T-helper 22 cell (primary cell): ENCODE results near the gene CCDC47.
"Not testable (repeated sequence)": the region's sequence is repeated elsewhere in the genome, so short reads cannot be mapped to it uniquely, and the experiment has no call there.

Experiments used
- DNase-seq: peaks from one replicate; pipeline ENCODE4 v3.0.0-alpha.2; 2020; ENCODE audit warnings: low read depth

The CCDC47 gene

DNA sequence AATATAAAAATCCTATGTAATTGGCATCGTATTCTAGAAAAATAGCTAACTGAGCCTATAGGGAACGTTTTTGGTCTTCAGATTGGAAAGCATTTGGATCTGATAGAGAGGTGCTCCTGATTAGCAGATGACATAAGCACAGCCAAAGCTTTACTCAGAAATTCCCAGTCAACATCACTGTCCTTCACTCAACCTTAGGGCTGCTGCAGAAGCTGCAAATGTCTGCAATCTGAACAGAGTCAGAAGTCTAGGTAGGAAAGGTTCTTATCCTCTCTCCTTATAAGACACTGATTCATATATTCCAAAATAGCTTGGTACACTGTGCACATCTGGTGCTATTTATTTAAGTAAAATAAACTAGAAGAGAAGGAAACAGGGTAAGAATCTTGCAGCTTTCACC lies 51.0 kb downstream of the CCDC47 start:
- DNase-seq = no peak

DNA sequence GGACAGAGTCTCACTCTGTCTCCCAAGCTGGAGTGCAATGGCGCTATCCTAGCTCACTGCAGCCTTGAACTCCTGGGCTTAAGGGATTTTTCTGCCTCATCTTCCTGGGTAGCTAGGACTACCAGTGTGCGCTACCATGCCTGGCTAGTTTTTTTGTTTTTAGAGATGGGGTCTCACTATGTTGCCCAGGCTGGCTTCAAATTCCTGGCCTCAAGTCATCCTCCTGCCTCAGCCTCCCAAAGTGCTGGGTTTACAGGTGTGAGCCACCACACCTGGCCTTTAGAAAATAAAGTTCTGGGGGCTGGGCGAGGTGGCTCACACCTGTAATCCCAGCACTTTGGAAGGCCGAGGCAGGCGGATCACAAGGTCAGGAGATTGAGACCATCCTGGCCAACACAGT lies 53.2 kb downstream of the CCDC47 start:
- DNase-seq = not testable (repeated sequence)

DNA sequence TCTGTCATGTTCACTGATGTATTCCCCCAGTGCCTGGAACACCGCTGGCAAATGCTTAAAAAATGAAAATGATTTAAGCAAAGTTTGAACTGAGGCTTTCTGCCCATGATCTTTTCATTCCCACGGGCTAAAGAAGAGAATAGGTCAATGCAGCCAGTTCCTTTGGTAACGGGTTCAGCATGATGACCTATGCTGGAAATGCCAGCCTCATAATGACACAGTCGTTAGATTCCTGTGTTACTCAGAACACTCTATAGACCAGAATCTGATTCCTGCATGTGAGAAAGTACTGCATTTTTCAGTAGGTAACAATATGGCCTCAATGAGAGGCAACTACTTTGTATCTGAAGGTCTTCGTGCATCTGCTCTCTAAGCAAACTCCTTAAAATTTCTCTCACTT lies 54.4 kb downstream of the CCDC47 start:
- DNase-seq = no peak

DNA sequence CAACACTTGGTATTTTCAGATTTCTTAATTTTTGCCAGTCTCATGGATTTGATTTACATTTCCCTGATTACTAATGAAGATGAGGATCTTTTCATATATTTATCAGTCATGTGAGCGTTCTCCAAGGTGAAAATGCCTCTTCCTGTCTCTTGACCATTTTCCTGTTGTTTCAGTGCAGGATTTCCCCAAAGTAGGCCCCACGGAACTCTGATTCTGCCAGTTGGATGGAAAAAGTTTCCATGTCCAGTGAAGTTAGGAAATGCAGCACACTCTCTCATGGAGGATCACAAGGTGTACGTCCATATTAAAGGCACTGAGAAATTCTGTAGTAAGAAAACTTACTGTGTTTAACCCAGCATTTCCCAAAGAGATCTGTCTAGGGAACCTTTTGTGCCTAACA lies 57.0 kb downstream of the CCDC47 start:
- no peak for DNase-seq

DNA sequence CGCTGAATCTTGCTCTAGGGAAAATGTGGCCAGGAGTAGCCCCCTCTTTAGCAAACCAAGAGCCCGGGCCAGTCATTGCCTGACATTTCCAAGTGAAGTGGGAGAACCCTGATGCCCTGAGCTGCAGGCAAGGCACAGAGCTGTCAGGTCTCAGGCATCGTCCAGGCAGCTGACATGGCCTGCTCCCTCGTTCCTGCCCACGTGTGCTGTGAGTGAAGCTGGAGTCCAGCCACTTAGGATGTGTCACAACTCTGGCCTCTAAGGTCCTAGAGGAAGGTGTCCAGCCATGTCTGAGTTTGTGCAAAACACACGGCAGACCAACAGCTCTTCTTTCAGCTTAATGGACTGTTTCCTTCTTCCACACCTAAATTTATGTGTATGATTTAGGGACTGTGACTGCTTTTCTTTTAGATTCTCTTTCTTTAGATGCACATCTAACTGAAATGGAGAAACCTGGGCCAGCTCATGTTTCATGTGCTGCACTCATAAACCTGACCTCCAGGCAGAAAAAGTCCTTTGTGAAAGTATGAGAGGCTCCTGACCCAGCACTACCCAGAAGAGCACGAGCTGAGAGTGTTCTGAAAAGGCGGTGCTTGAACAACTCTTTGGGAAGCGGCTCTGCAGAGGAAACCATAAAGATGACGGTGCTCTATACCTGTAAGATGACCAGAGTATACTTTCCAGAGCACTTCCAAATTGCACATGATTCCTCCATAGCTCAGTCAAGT lies 58.7 kb downstream of the CCDC47 start:
- DNase-seq = no peak

DNA sequence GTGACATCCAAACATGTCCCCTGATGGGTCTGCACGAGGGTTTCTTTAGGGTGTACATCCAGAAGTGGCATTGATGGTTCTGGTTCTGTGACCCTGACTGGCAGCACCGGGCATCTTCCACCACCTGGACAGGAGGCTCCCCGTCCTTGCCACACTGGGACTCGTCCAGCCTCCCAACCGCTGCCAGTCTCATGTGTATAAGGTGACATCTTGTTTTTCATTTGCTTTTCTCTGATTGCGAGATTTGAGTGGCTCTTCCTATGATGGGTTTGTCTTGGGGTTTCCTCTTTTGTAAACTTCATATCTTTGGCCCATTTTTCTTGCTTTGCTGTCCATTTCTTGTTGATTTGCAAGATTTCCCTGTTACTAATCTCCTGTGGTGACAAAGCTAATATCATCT lies 64.3 kb downstream of the CCDC47 start:
- no peak for DNase-seq

DNA sequence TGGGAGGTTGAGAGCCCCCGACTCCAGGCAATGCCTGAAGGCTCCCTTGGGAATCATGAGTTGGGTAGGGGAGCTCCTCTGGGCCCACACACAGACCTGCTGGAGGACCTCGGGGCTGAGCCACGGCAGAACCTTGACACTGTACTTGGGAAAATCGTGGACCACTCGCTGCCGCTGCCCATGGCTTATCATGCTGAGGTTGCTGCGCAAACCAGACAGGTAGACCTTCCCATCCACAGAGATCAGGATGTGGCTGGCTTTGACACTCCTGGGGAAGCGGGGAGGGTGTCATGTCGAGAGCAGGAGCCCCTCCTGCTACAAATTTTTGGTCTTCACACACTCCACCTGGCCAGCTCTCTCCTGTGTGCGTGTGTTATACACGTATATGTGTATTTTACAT lies 66.2 kb downstream of the CCDC47 start:
- no peak for DNase-seq

DNA sequence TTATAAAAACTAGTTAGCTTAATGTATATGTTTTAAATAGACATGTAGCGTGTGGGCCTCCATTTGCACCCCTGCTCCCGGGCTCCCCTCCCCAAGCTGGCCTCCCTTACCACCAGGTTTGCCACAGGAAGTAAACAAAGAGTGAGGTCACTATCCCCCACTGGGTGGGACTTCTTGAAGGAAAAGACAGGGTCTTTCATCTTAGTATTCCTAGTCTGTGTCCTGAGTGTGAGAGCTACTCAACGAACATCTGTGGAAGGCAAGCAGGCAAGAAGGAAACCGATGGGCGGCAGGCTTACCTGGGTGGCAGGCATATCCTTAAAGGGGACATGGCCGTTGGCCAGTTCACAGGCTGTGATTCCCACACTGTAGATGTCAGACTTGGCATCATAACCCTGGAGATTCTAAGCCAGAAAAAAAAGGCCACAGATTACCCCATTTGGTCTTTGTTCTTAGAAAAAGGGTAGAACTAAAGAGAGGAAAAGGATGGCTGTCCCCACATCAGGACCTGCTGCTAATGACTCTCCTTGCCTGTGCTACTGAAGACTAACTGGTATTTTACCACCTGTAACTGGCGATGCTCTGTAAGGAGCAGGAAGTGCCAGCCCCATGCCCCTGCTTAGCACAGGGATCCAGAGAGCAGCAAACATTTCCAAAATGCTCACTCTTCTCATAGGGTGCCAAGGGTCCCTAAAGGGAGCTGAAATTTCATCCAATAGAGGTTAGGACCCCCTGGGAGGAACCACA lies 66.9 kb downstream of the CCDC47 start:
- no peak for DNase-seq

DNA sequence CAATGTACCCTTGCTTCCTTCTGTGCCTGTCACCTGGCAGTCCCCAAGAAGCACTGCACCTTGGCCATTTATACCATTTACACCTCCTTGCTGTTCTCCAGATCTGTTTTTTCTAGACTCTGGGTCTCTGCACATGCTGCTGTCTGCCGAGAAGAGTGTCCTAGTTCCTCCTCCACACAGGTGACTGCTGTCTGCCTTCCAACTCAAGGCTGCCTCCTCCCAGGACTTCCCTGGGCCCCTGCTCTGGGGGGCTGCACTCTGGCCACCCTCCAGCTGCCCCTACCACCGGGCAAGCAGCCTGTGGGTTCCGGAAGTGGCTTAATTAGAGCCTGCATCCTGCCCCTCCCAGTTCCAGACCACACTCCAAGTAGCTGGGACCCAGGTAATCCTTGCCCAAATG lies 67.7 kb downstream of the CCDC47 start:
- no peak for DNase-seq

DNA sequence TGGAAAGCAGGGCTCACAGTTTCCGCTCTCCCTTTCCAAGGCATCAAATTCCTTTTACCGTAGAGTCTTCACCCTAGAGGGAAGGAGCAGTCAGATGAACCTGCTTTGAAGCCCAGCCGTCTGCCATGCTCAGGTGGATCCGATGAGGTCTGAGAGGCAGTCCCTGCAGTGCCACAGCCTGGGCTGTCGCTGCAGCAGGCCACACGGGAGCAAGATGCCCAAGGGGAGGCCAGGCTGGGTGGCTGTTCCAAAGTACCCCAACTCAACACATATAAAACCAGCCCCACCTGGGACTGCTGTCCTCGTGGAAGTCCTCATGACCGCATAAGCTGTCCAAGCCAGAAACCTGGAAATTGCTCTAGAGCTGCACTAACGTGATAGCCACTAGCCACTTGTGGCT lies 68.6 kb downstream of the CCDC47 start:
- no peak for DNase-seq

DNA sequence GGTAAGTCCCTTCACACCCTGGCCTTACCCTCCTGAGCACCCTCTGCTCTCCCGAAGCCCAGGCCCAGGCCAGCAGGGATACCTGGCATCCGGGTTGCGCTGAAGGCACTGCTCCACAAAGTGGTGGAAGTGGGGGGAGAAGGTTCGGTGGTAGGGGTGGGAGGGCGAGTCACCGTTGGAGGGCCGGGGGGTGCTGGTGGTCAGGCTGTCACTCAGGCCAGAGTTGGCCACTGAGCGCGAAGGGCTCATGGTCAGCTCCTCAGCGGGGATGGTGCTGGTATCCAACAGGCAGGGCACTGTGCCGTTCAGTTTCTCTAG lies 69.2 kb downstream of the CCDC47 start:
- no peak for DNase-seq

DNA sequence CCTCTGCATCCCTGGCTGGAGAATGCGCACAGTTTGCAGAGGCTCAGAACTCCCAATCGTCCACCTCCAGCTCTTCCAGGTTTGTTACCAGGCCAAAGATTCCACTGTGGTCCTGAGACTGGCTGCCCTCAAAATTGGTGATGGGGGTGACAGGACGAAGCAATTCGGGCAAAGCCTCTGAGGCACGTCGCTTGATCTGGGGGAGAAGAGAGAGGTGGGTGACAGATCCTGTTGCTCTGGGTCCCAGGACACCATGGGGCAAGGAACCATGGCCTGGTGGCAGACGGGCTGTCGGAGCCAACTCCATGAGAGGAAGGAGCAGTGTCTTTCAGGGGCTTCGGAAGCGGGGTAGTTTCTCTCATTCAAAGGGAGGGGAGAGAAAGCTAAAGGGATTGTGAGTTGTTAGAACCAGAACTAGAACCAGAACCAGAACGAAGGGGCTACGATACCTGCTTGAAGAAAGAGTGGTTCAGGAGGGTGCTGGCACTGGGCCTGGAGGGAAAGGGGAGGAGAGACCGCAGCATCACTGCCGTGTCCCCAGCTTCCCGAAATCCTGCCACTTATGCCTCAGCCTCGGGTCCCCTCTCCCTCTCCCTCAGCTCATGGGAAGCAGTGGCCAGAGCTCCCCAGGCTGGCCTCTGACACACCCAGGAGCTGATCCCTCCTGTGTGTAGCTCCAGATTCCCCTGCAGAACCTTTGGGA lies 69.7 kb downstream of the CCDC47 start:
- DNase-seq = no peak

DNA sequence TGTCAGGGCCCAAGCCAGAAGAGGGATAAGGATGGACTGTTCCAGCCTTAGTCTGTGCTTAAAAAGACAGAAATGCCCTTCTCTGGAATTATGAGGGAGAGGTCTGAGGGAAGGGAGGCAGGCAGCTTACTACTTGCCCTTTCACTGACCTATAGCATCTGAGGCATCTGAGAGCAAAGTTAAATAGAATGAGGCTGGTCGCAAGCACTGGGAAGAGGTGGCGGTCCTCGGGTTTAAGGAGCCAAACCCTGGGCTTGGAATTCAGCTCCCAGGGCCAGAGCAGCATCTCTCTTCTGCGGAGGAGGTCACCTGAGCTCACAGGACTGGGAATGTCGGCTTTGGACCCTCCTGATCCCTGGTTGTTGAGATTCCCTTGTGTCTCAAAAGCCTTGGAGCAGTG lies 70.4 kb downstream of the CCDC47 start:
- DNase-seq = no peak

DNA sequence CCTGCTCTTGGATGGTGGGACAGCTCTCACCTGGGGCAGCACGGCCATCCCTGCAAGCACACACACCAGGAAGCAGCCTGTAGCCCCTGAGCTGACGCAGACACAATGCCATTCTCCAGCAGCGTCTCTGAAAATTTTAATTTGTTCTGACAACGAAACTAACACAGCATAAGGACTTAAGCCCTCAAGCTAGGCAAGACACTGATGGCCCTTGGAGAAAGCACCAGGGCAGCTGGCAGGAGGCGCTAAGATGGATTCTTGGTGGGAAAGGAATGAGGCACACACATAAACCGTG lies 70.7 kb downstream of the CCDC47 start:
- no peak for DNase-seq

DNA sequence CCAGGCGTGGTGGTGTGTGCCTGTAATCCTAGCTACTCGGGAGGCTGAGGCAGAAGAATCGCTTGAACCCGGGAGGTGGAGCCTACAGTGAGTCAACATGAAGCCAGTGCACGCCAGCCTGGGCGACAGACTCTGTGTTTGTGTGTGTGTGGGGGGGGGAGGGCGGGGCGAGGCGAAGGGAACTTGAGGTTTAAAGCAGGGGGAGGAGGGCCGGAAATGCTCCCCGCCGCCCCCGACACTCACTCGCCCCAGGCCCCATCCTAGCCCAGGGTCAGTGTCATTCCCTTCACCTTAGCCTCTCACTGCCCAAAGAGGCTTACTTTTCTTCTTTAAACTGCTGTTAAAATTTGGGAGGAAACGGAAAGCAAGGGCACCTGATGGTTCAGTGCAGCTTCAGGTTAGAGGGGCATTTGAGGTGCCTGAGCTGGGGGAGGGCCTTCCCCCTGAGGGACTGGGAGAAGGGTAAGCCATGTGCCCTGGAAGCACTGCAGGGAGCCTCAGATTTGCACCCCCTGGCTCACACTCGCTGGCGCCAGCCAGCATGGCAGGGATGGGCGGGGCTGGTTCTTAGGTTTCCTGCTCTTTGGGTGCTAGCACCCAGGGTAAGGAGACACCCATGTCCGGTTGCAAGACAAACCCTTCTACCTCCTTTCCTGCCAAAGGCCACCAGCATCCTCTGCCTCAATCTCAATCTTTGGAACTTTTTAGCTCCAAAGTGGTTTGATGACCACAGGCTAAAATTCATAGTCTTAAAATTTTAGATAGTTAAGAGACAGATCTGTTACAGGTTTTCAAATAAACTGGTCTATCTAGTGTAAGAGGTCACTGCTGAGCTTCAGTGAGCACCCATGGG lies 71.3 kb downstream of the CCDC47 start:
- peak; percentile 72 for DNase-seq

DNA sequence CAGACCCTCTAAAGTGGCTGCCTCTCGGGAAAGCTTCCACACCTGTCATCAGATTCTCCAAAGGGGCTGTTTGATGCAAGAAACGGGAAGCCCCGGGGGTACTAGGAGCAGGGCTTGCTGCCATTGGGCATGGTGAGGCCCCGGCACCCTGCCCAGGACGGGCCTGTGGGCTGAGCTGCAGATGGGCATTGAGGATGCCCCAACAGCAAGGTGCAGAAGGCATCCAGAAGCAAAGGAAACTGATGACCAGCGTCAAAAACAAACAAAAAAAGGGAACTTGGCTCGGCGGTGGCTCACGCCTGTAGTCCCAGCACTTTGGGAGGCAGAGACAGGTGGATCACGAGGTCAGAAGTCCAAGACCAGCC lies 72.0 kb downstream of the CCDC47 start:
- DNase-seq = no peak

DNA sequence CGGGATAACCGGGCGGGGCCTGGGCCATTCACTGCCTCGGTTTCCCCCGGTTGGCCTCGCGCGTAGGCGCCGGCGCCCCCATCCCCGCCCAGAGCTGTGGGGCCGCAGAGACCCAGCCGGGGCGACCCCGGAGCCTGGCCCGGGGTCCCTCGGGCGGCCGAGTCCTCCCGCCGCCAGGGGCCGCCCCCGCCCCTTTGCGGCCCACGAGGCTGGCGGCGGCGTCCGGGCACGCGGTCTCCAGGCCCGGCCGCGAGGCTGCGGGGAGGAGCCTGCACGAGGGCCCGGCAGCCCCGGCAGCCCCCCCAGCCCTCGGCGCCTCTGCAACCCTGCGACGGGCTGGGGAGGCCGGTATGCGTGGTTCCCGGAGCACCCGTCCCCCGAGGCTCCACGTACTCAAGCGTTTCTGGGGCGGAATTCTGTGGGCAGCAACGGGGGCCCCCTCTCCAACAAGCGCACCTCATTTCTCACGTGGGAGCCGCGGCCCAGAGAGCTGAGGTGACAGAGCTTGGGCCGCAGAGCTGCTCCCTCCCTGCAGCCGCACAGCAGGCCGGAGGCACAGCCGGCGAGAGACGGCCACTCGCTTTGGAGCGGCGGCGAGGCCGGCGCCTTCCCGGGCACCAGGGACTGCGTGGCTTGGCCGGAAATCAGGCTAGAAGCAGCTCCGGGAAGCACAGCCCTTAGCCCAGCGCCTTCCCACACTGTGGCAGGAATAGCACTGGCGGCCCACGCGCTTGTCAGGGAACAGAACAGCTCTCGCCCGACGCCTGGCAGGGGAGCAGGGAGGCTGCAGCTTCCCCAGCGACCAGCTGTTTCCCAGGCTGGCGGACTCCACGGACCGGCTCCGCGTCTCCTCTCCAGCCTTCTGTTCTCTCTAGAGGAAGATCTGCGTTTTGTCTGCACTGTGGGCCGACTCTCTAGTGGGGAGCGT lies 72.6 kb downstream of the CCDC47 start:
- DNase-seq = peak; percentile 54

DNA sequence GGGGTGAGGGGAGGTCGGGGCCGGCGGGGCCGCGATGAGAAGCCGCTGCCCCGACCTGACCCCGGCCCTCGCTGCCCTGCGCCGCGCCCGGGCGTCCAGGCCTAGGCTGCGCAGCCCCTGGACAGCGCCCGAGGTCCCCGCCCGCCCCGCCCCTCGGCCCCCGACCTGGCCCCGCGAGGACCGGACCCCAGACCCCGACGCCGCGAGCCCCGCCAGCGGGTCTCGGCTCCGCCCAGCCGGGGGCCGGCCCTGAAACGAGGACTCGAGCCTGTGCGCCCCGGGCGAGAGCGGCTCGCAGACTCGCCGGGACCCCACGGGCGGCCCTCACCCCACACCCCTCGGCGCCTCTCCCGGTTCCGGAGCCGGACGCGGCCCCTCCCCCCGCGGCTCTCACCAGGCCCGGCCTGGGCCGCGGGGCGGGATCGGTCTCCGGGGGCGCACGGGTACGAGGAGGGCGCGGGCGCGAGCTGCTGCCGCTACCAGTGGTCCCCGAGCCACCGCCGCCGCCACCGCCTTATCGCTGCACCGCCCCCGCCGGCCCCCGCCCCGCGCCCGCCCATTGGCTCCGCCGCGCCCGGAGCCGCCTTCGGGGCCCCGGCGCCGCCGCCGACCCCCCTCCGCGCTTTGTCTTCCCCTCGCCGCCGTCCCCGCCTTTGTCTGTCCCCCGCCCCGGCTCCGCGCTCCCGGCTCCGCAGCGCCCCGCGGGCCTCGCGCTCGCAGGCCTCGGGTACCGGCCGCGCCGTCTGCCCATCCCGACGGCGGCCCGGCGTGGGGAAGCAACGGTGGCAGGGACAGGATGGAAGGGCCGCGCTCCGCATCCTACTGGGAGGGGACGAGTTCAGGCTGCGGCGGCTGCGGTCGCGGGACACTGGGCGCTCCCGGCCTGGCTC lies 73.5 kb downstream of the CCDC47 start, which contains the start of gene LIMD2:
TSS of gene LIMD2 (minus strand) at position 488 of the 890 bp plus-strand sequence. CDS start 827 bp downstream, outside the sequence.
- peak; percentile 80 for DNase-seq

DNA sequence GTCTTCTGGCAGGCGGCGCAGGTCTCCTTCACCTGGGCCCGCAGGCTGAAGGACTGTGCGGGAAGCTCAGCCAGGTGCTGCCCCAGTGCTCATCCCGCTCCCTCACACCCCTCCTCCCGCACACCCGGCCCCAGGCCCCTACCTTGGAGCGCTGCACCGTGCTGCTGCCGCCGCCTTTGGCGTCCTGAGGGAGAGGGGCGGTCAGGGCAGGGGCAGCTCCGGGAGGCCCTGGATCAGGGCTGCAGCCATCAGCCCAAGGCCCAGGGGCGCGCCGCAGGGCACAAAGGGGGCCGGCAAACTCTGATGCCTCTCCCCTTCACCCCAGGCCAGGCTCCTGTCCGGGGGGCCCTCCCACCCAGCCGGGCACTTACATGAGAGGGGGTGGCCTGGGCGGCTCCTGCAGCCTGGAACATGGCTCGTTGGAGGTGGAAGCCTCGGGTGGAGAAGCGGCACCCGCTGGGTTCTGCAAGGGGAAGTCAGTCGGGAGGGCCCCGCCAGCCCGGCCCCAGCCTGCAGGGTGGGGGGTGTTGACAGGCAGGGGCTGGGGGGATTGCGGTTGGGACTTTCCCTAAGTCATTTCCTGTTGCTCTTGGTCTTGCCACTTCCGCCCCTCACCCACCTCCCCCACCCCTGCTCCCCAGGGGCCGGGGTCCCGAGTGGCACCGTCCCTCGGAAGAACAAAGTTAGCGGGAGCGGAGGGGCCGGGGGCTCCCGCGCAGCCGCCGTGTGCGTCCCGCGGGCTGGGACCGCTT lies 74.3 kb downstream of the CCDC47 start:
- peak; percentile 87 for DNase-seq
